ENCODE data around the gene PARN.
"Not testable (repeated sequence)": the region's sequence is repeated elsewhere in the genome, so short reads cannot be mapped to it uniquely, and the experiment has no call there.

The PARN gene

GRCh38 chr16:14400285-14400977 is 229.6 kb downstream of the PARN start:
- no peak for DNase-seq (ENCODE audit: low spot score)

GRCh38 chr16:14399378-14400284 is 230.4 kb downstream of the PARN start:
- peak; percentile 50 for DNase-seq (ENCODE audit: low spot score)

GRCh38 chr16:14398014-14398717 is 231.9 kb downstream of the PARN start:
- no peak for DNase-seq (ENCODE audit: low spot score)

GRCh38 chr16:14395710-14396304 is 234.3 kb downstream of the PARN start:
- DNase-seq (ENCODE audit: low spot score) = not testable (repeated sequence)

- no peak for DNase-seq (ENCODE audit: low spot score)
Observed at GRCh38 chr16:14394834-14395233, 235.2 kb downstream of the PARN start.

GRCh38 chr16:14392960-14393359 is 237.1 kb downstream of the PARN start:
- DNase-seq (ENCODE audit: low spot score) = no peak

- DNase-seq (ENCODE audit: low spot score) = no peak
Observed at GRCh38 chr16:14389359-14389758, 240.7 kb downstream of the PARN start.

GRCh38 chr16:14388243-14388642 is 241.8 kb downstream of the PARN start:
- no peak for DNase-seq (ENCODE audit: low spot score)

- no peak for DNase-seq (ENCODE audit: low spot score)
Observed at GRCh38 chr16:14386115-14386514, 243.9 kb downstream of the PARN start.
